BLaER1 treated with 17β-estradiol and CSF1 and Interleukin-3, amounts not matched to agents 10 nM and 100 nM (cell line): ENCODE results near the gene CELF5.

Experiments used
- H3K27ac ChIP-seq, 11 experiments: shearing (Covaris generic); formaldehyde crosslinking; 2 replicates each; pipeline ENCODE4 v1.8.1; 2022
- H3K27me3 ChIP-seq, 11 experiments: shearing (Covaris generic); formaldehyde crosslinking; 2 replicates each; pipeline ENCODE4 v1.8.1; 2022
- H3K36me3 ChIP-seq, 11 experiments: shearing (Covaris generic); formaldehyde crosslinking; 2 replicates each; pipeline ENCODE4 v1.8.1; 2022
- H3K4me1 ChIP-seq, 10 experiments: shearing (Covaris generic); formaldehyde crosslinking; 2 replicates each; pipeline ENCODE4 v1.8.1; 2022
- H3K4me2 ChIP-seq, 11 experiments: shearing (Covaris generic); formaldehyde crosslinking; 2 replicates each; pipeline ENCODE4 v1.8.1; 2022
- H3K4me3 ChIP-seq, 10 experiments: shearing (Covaris generic); formaldehyde crosslinking; 2 replicates each; pipeline ENCODE4 v1.8.1; 2022
- H3K9ac ChIP-seq, 11 experiments: shearing (Covaris generic); formaldehyde crosslinking; 2 replicates each; pipeline ENCODE4 v1.8.1; 2022
- H3K9me3 ChIP-seq, 11 experiments: shearing (Covaris generic); formaldehyde crosslinking; replicated peaks in 1 of 11; 2 replicates each; pipeline ENCODE4 v1.8.1; 2022
- H4K20me1 ChIP-seq, 11 experiments: shearing (Covaris generic); formaldehyde crosslinking; 2 replicates each; pipeline ENCODE4 v1.8.1; 2022
- Cebpa-rat ChIP-seq, 11 experiments: shearing (Covaris generic); IDR thresholded peaks; 2 replicates each; pipeline ENCODE4 v1.8.1; 2022

Gene CELF5

DNA sequence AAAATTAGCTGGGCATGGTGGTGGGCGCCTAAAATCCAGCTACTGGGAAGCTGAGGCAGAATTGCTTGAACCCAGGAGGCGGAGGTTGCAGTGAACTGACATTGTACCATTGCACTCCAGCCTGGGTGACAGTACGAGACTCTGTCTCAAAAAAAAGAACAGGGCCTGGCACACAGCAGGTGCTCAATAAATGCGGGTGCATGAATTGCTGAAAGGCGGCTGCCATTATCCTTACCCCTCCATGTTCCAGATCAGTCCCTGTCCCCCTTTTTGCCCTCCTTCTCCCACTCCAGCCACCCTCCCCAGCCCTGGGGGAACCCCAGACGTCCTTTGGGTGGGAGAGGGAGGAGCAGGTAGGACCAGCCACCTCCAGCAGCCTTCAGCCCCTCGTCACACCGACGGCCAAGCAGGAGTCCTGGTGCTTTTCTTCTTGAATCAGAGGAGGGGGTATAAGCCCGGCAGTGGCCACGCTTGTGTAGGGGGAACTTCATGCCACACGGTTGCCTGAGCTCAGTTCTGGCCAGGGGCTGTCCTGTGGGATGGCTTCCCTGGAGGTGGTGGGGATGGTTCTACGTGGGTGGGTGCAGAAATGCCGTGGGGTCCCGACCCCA is 121.5 kb downstream of the CELF5 start:
- H3K9me3 ChIP-seq, result no peaks in the 10 kb centered on the region
- H4K20me1 ChIP-seq, result no peaks in the 10 kb centered on the region
- H3K4me3 ChIP-seq, result no peak overlapping the region
- peaks cover 12 to 50% (median 38%) of the 10 kb centered on the region in 10 experiments for H3K4me1 ChIP-seq
- TF ChIP-seq Cebpa-rat (IDR thresholded peaks at IDR 0.05), result no peak
- H3K27me3 ChIP-seq, result no peaks in the 10 kb centered on the region
- peak overlapping the region in 3 of 11 experiments; percentile 0 to 28 (median 1); a peak in 1 of 22 replicates for H3K4me2 ChIP-seq
- no peaks in the 10 kb centered on the region for H3K36me3 ChIP-seq
- H3K27ac ChIP-seq, result peak overlapping the region in 3 of 11 experiments; percentile 4 to 37 (median 27); a peak in 2 of 22 replicates
- H3K9ac ChIP-seq, result peak overlapping the region in 2 of 11 experiments; percentile 24 to 32; a peak in 1 of 22 replicates
